ENCODE results near the gene P2RX7. TPM values are rescaled to one million over a fixed set of nuclear protein-coding genes. Genes with fewer than 3 reads are reported as not detected.

Gene P2RX7
- total RNA-seq, 4 donors from 2014 or later: 9.8 to 38.6 (median 24.4) TPM

DNA sequence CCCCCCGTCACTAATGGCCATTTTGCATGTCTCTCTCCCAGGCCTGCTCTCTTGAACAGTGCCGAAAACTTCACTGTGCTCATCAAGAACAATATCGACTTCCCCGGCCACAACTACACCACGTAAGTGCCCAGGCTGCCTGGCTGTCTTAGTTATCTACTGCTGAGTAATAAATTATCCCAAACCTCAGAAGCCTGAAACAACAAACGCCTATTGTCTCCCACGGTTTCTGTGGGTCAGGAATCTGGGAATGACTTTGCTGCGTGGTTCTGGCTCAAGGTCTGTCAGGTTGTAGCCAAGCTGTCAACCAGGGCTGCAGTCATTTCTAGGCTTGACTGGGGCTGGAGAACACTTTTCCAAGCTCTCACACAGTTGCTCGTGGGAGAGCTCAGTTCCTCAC, 32.6 kb downstream of the P2RX7 start:
- no peak overlapping the region for H3K4me3 ChIP-seq (ENCODE audit: low read depth, poor library complexity, severe bottlenecking)
- WGBS, 2 donors: 74 to 77% methylated on average over 9 of the region's 9 CpGs
- intact Hi-C loops (cut with DNase I; ENCODE audit: low total_unique reads): no loop called here
- TF ChIP-seq, protein P1, sequence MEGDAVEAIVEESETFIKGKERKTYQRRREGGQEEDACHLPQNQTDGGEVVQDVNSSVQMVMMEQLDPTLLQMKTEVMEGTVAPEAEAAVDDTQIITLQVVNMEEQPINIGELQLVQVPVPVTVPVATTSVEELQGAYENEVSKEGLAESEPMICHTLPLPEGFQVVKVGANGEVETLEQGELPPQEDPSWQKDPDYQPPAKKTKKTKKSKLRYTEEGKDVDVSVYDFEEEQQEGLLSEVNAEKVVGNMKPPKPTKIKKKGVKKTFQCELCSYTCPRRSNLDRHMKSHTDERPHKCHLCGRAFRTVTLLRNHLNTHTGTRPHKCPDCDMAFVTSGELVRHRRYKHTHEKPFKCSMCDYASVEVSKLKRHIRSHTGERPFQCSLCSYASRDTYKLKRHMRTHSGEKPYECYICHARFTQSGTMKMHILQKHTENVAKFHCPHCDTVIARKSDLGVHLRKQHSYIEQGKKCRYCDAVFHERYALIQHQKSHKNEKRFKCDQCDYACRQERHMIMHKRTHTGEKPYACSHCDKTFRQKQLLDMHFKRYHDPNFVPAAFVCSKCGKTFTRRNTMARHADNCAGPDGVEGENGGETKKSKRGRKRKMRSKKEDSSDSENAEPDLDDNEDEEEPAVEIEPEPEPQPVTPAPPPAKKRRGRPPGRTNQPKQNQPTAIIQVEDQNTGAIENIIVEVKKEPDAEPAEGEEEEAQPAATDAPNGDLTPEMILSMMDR (IDR thresholded peaks at IDR 0.05): no peak
- DNase-seq (ENCODE audit: low spot score in 2 of 2): no peak

- DNase-seq (ENCODE audit: low spot score in 2 of 2): no peak
Measured at GRCh38 chr12:121166356-121166755, 33.7 kb downstream of the P2RX7 start.

DNA sequence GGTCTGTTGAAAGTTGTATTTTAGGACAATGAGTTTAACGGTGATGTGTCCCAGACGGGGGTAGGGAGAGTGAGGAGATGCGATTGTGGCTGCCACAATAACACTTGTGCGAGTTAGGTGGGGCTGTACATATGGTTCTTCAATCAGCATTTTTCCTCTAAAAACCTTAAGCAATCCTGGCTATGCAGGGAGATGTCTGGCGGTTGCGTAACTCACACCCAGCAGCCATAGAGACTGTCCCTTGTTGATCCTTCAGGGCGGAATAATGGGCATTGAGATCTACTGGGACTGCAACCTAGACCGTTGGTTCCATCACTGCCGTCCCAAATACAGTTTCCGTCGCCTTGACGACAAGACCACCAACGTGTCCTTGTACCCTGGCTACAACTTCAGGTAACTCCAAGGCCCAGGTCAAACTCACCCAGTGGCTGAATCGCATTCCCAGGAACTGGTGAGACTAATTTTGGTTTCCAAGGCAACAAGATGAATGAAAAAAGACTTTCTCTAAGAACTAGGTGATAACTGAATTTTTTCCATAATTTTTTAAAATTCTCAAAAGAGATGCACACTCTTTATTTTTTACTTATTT, 34.6 kb downstream of the P2RX7 start:
- no peak for DNase-seq (ENCODE audit: low spot score in 2 of 2)
- 81 to 89% methylated on average over 14 of the region's 14 CpGs for WGBS, 2 donors
- TF ChIP-seq, protein P1 (IDR thresholded peaks at IDR 0.05): no peak
- no peak for TF ChIP-seq POLR2A (IDR thresholded peaks at IDR 0.05)
- intact Hi-C loops (cut with DNase I; ENCODE audit: low total_unique reads): no loop called here
- H3K4me3 ChIP-seq (ENCODE audit: low read depth, poor library complexity, severe bottlenecking): no peak overlapping the region

More at GRCh38 chr12:121166356-121166755, 33.7 kb downstream of the P2RX7 start:
- TF ChIP-seq, protein P1 (IDR thresholded peaks at IDR 0.05): no peak
- no peak for TF ChIP-seq POLR2A (IDR thresholded peaks at IDR 0.05)
- intact Hi-C loops (cut with DNase I; ENCODE audit: low total_unique reads): no loop called here
- H3K4me3 ChIP-seq (ENCODE audit: low read depth, poor library complexity, severe bottlenecking): no peak overlapping the region
- 89 to 92% methylated on average over 1 of the region's 1 CpG for WGBS, 2 donors

GRCh38 chr12:121167951-121168350, 35.3 kb downstream of the P2RX7 start:
- no peak for DNase-seq (ENCODE audit: low spot score in 2 of 2)
- H3K4me3 ChIP-seq (ENCODE audit: low read depth, poor library complexity, severe bottlenecking): no peak overlapping the region
- WGBS, 2 donors: 81 to 93% methylated on average over 3 of the region's 3 CpGs
- TF ChIP-seq POLR2A (IDR thresholded peaks at IDR 0.05): no peak
- TF ChIP-seq, protein P1 (IDR thresholded peaks at IDR 0.05): no peak
- intact Hi-C loops (cut with DNase I; ENCODE audit: low total_unique reads): no loop called here

GRCh38 chr12:121170151-121170550, 37.5 kb downstream of the P2RX7 start:
- no peak for DNase-seq (ENCODE audit: low spot score in 2 of 2)
- 89 to 90% methylated on average over 5 of the region's 5 CpGs for WGBS, 2 donors
- H3K4me3 ChIP-seq (ENCODE audit: low read depth, poor library complexity, severe bottlenecking): no peak overlapping the region
- intact Hi-C loops (cut with DNase I; ENCODE audit: low total_unique reads): no loop called here
- TF ChIP-seq, protein P1 (IDR thresholded peaks at IDR 0.05): no peak
- TF ChIP-seq POLR2A (IDR thresholded peaks at IDR 0.05): no peak
